Measurements from ENCODE around the gene DNAJB4.
"Not testable (repeated sequence)": the region's sequence is repeated elsewhere in the genome, so short reads cannot be mapped to it uniquely, and the experiment has no call there.

Gene DNAJB4

GRCh38 chr1:78060857-78061563 is 56.3 kb downstream of the DNAJB4 start:
- TF ChIP-seq Cebpa-rat (IDR thresholded peaks at IDR 0.05), result no peak
- H3K9me3 ChIP-seq (replicated peaks in 1 of 11), result no peaks in the 10 kb centered on the region; a peak in 1 of 22 replicates
- H3K27me3 ChIP-seq, result no peaks in the 10 kb centered on the region
- no peak overlapping the region for H3K4me3 ChIP-seq
- no peak overlapping the region for H3K27ac ChIP-seq
- no peak overlapping the region for H3K9ac ChIP-seq
- no peaks in the 10 kb centered on the region for H4K20me1 ChIP-seq
- H3K4me2 ChIP-seq, result 0 out of 22 replicates have a peak overlapping the region, but pooled peaks of 1 of the 11 experiments have one; percentile 16
- H3K36me3 ChIP-seq, result no peaks in the 10 kb centered on the region
- H3K4me1 ChIP-seq, result peaks cover 0 to 6% (median 0%) of the 10 kb centered on the region in 10 experiments; a peak in 4 of 20 replicates

- Histone ChIP-seq H3K27me3 (no peaks in the 10 kb centered on the region), H3K9ac (no peak overlapping the region), H3K27ac (no peak overlapping the region)
These were observed 57.2 kb downstream of the DNAJB4 start for GRCh38 chr1:78061825-78062523.

GRCh38 chr1:78064886-78065285 is 60.1 kb downstream of the DNAJB4 start:
- H3K9ac ChIP-seq; H4K20me1 ChIP-seq; H3K36me3 ChIP-seq; H3K4me1 ChIP-seq; H3K27me3 ChIP-seq; H3K4me2 ChIP-seq; H3K4me3 ChIP-seq; H3K9me3 ChIP-seq (replicated peaks in 1 of 11); H3K27ac ChIP-seq: not testable (repeated sequence)

More at GRCh38 chr1:78061825-78062523, 57.2 kb downstream of the DNAJB4 start:
- Histone ChIP-seq H3K4me1 (peaks cover 0 to 6% (median 0%) of the 10 kb centered on the region in 10 experiments; a peak in 4 of 20 replicates), H3K4me3 (no peak overlapping the region), H3K9me3 (replicated peaks in 1 of 11) (no peaks in the 10 kb centered on the region), H3K36me3 (no peaks in the 10 kb centered on the region), H3K4me2 (peak overlapping the region in 2 of 11 experiments; percentile 8 to 10; a peak in 3 of 22 replicates), H4K20me1 (no peaks in the 10 kb centered on the region)
- TF ChIP-seq Cebpa-rat (IDR thresholded peaks at IDR 0.05), result no peak

Measured in BLaER1 treated with 17β-estradiol and CSF1 and Interleukin-3, amounts not matched to agents 10 nM and 100 nM (cell line).